ENCODE data around the gene TAMALIN.

DNA sequence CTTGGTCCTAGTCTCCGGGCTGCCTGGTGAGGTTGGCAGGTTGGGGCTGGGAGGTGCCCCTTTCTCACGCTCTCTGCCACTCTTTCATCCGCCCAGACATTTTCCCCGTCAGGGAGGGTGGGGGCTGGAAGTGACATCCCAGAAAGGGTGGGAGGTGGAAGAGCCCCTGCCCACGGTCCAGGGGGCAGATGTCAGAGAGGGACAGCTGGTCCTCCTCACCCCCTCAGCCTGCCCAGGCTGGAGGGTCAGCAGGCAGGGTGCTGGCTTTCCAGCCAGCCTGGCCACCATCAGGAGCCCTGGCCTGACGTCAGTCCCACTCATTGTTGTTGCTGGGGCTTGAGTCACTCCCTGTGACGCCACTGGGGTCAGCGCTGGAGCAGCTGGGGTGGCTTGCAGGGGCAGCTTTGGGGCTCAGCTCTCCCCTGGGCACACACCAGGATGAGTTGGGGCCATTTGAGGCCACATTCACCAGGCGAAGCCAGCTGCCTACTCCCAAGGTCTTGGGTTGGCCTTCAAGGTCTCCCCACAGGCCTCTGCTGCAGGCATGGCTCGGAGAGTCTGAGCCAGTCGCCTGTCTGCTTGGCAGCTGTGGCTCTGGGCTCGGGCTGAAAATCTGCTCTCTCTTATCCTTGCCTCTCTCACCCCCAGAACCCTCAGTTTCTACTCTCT, 57.4 kb downstream of the TAMALIN start:
- TF ChIP-seq, protein P1, sequence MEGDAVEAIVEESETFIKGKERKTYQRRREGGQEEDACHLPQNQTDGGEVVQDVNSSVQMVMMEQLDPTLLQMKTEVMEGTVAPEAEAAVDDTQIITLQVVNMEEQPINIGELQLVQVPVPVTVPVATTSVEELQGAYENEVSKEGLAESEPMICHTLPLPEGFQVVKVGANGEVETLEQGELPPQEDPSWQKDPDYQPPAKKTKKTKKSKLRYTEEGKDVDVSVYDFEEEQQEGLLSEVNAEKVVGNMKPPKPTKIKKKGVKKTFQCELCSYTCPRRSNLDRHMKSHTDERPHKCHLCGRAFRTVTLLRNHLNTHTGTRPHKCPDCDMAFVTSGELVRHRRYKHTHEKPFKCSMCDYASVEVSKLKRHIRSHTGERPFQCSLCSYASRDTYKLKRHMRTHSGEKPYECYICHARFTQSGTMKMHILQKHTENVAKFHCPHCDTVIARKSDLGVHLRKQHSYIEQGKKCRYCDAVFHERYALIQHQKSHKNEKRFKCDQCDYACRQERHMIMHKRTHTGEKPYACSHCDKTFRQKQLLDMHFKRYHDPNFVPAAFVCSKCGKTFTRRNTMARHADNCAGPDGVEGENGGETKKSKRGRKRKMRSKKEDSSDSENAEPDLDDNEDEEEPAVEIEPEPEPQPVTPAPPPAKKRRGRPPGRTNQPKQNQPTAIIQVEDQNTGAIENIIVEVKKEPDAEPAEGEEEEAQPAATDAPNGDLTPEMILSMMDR (IDR thresholded peaks at IDR 0.05; ENCODE audit: insufficient read depth, low read length): no peak
- TF ChIP-seq, protein P2, sequence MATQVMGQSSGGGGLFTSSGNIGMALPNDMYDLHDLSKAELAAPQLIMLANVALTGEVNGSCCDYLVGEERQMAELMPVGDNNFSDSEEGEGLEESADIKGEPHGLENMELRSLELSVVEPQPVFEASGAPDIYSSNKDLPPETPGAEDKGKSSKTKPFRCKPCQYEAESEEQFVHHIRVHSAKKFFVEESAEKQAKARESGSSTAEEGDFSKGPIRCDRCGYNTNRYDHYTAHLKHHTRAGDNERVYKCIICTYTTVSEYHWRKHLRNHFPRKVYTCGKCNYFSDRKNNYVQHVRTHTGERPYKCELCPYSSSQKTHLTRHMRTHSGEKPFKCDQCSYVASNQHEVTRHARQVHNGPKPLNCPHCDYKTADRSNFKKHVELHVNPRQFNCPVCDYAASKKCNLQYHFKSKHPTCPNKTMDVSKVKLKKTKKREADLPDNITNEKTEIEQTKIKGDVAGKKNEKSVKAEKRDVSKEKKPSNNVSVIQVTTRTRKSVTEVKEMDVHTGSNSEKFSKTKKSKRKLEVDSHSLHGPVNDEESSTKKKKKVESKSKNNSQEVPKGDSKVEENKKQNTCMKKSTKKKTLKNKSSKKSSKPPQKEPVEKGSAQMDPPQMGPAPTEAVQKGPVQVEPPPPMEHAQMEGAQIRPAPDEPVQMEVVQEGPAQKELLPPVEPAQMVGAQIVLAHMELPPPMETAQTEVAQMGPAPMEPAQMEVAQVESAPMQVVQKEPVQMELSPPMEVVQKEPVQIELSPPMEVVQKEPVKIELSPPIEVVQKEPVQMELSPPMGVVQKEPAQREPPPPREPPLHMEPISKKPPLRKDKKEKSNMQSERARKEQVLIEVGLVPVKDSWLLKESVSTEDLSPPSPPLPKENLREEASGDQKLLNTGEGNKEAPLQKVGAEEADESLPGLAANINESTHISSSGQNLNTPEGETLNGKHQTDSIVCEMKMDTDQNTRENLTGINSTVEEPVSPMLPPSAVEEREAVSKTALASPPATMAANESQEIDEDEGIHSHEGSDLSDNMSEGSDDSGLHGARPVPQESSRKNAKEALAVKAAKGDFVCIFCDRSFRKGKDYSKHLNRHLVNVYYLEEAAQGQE (IDR thresholded peaks at IDR 0.05; ENCODE audit: insufficient replicate concordance, low read depth): no peak
- TF ChIP-seq POLR2AphosphoS5 (IDR thresholded peaks at IDR 0.05; ENCODE audit: low read depth) (no peak), GABPA (IDR thresholded peaks at IDR 0.05; ENCODE audit: low read depth) (no peak), SPI1 (IDR thresholded peaks at IDR 0.05; ENCODE audit: borderline replicate concordance, low read depth) (no peak)

Measured in HL-60 (cell line).